ENCODE measurements around the gene TAAR9. TPM values are rescaled to one million over a fixed set of nuclear protein-coding genes. Genes with fewer than 3 reads are reported as not detected.
"Not testable (repeated sequence)": the region's sequence is repeated elsewhere in the genome, so short reads cannot be mapped to it uniquely, and the experiment has no call there.

Gene TAAR9
- total RNA-seq, 4 donors from 2014 or later: not detected

DNA sequence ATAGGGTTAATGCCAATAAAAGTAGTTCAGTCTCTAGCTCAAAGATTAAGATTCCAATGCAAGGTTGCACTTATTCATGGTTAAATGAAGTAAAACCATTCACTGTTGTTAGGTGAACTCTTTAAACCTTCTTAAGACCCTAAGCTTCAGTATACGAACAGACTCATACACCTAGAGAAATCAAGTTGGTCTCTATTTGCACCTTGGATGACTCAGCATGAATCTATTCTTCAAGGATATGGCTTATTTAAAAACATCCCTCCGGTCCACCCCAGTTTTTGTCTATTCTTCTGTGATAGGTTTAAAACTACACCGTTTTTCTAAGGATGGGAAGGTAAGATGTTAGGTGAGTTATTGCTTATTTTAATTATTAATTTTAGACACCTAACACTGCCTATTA is 932 bp upstream of the TAAR9 start:
- H3K27me3 ChIP-seq: no peaks in the 10 kb centered on the region
- TF ChIP-seq POLR2A (IDR thresholded peaks at IDR 0.05): no peak
- no peak for TF ChIP-seq EP300 (IDR thresholded peaks at IDR 0.05)
- TF ChIP-seq, protein P1, sequence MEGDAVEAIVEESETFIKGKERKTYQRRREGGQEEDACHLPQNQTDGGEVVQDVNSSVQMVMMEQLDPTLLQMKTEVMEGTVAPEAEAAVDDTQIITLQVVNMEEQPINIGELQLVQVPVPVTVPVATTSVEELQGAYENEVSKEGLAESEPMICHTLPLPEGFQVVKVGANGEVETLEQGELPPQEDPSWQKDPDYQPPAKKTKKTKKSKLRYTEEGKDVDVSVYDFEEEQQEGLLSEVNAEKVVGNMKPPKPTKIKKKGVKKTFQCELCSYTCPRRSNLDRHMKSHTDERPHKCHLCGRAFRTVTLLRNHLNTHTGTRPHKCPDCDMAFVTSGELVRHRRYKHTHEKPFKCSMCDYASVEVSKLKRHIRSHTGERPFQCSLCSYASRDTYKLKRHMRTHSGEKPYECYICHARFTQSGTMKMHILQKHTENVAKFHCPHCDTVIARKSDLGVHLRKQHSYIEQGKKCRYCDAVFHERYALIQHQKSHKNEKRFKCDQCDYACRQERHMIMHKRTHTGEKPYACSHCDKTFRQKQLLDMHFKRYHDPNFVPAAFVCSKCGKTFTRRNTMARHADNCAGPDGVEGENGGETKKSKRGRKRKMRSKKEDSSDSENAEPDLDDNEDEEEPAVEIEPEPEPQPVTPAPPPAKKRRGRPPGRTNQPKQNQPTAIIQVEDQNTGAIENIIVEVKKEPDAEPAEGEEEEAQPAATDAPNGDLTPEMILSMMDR (IDR thresholded peaks at IDR 0.05): no peak
- no peaks in the 10 kb centered on the region for H3K9me3 ChIP-seq
- no peak overlapping the region for H3K4me3 ChIP-seq
- 89 to 94% methylated on average over 3 of the region's 3 CpGs for WGBS, 2 donors
- H3K27ac ChIP-seq: no peak overlapping the region
- no peak for DNase-seq (ENCODE audit: low spot score in 2 of 2)
- peaks cover 0 to 5% (median 0%) of the 10 kb centered on the region in 4 donors for H3K4me1 ChIP-seq
- H3K36me3 ChIP-seq: no peaks in the 10 kb centered on the region

GRCh38 chr6:132544826-132545225 is 6.7 kb downstream of the TAAR9 start:
- Histone ChIP-seq H3K36me3 (no peaks in the 10 kb centered on the region), H3K4me3 (no peak overlapping the region), H3K4me1 (no peaks in the 10 kb centered on the region), H3K27ac (no peak overlapping the region), H3K27me3 (no peaks in the 10 kb centered on the region), H3K9me3 (no peaks in the 10 kb centered on the region)
- TF ChIP-seq EP300 (IDR thresholded peaks at IDR 0.05): no peak
- no peak for DNase-seq (ENCODE audit: low spot score in 2 of 2)

GRCh38 chr6:132548746-132549463 is 10.8 kb downstream of the TAAR9 start:
- no peaks in the 10 kb centered on the region for H3K9me3 ChIP-seq
- no peaks in the 10 kb centered on the region for H3K4me1 ChIP-seq

DNA sequence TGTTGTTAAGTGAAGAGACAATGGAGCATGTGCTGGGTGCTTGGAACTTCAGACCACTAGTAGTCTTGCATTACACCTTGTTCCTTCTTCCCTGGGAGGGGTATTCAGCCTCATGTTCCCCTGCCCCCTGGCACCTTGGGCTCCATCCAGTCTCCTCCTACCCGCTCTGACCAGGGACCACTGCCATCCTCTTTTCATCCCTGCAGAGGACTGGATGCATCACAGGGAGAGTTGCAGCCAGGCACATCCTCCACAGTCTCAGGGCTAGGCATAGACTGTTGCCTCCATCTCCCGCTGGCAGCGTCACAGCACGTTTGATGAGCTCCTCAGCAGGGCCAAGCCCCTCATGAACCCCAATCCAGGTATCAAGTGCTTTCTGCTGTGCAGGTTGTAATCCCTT is 13.1 kb downstream of the TAAR9 start:
- Histone ChIP-seq H3K9me3 (no peaks in the 10 kb centered on the region), H3K27ac (no peak overlapping the region), H3K36me3 (no peaks in the 10 kb centered on the region), H3K27me3 (no peaks in the 10 kb centered on the region), H3K4me3 (no peak overlapping the region), H3K4me1 (no peaks in the 10 kb centered on the region)
- WGBS, 2 donors: 81 to 97% methylated on average over 4 of the region's 4 CpGs
- no peak for DNase-seq (ENCODE audit: low spot score in 2 of 2)
- TF ChIP-seq EP300 (IDR thresholded peaks at IDR 0.05): no peak
- TF ChIP-seq, protein P1 (IDR thresholded peaks at IDR 0.05): no peak

More at GRCh38 chr6:132548746-132549463, 10.8 kb downstream of the TAAR9 start:
- no peak for DNase-seq (ENCODE audit: low spot score in 2 of 2)
- 89 to 90% methylated on average over 4 of the region's 4 CpGs for WGBS, 2 donors
- H3K27ac ChIP-seq: no peak overlapping the region
- no peak for TF ChIP-seq EP300 (IDR thresholded peaks at IDR 0.05)
- TF ChIP-seq, protein P1 (IDR thresholded peaks at IDR 0.05): no peak
- TF ChIP-seq POLR2A (IDR thresholded peaks at IDR 0.05): no peak
- H3K27me3 ChIP-seq: no peaks in the 10 kb centered on the region
- no peaks in the 10 kb centered on the region for H3K36me3 ChIP-seq
- no peak overlapping the region for H3K4me3 ChIP-seq

GRCh38 chr6:132552372-132552771 is 14.3 kb downstream of the TAAR9 start, which contains the start of gene TAAR8:
Gene TAAR8, plus strand, starts transcription at chr6:132552672. Its CDS starts 21 bp downstream, at chr6:132552693.
- 93 to 94% methylated on average over 2 of the region's 2 CpGs for WGBS, 2 donors

DNA sequence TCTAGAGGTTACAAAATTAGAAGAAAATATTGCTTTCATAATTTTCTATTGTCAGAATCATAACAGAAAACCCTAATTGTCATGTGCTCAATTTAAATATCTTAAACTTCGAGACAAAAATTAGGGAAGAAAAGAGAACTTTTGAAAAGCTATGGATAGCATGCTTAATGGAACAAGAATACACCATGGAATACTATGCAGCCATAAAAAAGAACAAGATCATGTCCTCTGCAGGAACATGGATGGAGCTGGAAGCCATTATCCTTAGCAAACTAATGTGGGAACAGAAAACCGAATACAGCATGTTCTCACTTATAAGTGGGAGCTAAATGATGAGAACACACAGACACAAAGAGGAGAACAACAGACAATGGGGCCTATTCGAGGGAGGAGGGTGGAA is 22.0 kb downstream of the TAAR9 start:
- H3K4me1 ChIP-seq; H3K9me3 ChIP-seq; H3K4me3 ChIP-seq; H3K27me3 ChIP-seq; DNase-seq (ENCODE audit: low spot score in 2 of 2); H3K27ac ChIP-seq; H3K36me3 ChIP-seq: not testable (repeated sequence)
- WGBS, 2 donors: 71 to 72% methylated on average over 3 of the region's 3 CpGs

More at GRCh38 chr6:132552372-132552771, 14.3 kb downstream of the TAAR9 start, which contains the start of gene TAAR8:
- Histone ChIP-seq H3K27me3 (no peaks in the 10 kb centered on the region), H3K36me3 (no peaks in the 10 kb centered on the region), H3K4me3 (no peak within 1 kb of the TSS), H3K27ac (no peak within 1 kb of the TSS), H3K4me1 (no peaks in the 10 kb centered on the region), H3K9me3 (no peaks in the 10 kb centered on the region)
- TF ChIP-seq EP300 (IDR thresholded peaks at IDR 0.05): no peak
- TF ChIP-seq, protein P1 (IDR thresholded peaks at IDR 0.05): no peak
- no peak for TF ChIP-seq POLR2A (IDR thresholded peaks at IDR 0.05)
- DNase-seq (ENCODE audit: low spot score in 2 of 2): no peak
